TTC549 (cell line): ENCODE measurements around the gene NBPF1.
"Not testable (repeated sequence)": the region's sequence is repeated elsewhere in the genome, so short reads cannot be mapped to it uniquely, and the experiment has no call there.

ENCODE experiments used
- FAIRE-seq: peaks from 2 replicates; lab custom pipeline; 2012; peaks lifted over from hg19 to GRCh38; lab: Jason Lieb, UNC

Gene NBPF1

DNA sequence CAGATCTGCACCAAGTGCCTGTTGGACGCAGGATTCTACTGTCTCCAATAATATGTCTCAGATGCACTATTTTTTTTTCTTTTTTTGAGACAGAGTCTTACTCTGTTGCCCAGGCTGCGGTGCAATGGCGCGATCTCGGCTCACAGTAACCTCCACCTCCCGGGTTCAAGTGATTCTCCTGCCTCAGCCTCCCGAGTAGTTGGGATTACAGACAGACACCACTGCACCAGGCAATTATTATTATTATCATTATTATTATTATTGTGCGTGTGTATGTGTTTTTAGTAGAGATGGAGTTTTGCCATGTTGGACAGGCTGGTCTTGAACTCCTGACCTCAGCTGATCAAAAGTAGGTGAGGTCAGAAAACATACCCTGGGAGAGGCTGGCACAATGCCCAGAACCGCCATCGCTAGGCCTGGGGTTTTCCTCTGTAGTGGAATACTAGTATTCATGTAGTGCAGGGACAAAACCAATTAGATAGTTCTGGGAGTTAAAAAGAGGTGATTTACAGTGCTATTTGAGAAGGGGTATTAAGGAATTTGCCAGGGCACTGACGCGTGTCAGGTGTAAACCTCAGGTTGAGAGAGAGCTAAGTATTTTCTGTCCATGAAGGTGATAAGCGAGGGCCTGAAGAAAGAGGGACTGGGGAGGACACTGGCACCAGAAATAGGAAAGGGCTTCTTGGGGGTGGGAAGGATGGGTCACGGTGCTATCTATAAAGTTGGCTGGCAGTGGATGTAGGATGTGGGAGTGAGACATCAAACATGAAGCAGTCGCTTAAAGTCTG is 100.5 kb downstream of the NBPF1 start:
- not testable (repeated sequence) for FAIRE-seq
